Adrenal gland (tissue), 5 donors: ENCODE measurements around the gene VIT.

Source experiments
- POLR2A ChIP-seq, 2 donors: fragments of 450-650 bp; IDR thresholded peaks; one replicate each; pipeline ENCODE4 v1.6.1; 2017; ENCODE audit warnings: antibody characterized with exemption in 2 of 2, mild to moderate bottlenecking in 2 of 2, moderate library complexity in 1 of 2
- TF ChIP-seq, protein P1 (sequence below), 6 experiments: fragments of 450-650 bp in 4 of 6; fragments of 200-600 bp in 2 of 6; sonication (generic) in 1 of 6; IDR thresholded peaks; 1 replicate in 5 of 6; 2 replicates in 1 of 6; pipeline versions ENCODE4 v1.5.1 to v1.8.0; 2016 to 2021; ENCODE audit warnings: antibody characterized with exemption in 6 of 6, mild to moderate bottlenecking in 2 of 6, moderate library complexity in 1 of 6
- donor health status: DM: no; HTN: no; CAD: no.

DNA sequence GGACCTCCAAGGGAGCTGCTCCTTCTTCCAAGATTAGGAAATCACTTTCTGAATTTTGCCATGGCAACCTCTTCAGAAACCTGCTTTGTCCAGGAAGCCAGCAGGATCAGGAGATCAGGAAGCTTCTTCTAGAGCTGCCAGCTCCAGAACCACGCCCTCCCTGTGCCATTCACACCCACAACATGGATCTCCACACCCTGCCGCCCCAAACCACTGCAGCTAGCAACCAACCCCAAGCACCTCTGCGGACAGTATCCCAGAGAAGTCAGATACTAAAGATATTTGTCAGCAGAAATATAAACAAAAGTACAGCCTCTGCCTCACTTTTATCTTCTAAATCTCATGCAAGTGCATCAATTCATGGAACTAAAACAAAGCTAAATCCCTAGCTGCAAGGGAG, 106.4 kb downstream of the VIT start:
- TF ChIP-seq, protein P1, sequence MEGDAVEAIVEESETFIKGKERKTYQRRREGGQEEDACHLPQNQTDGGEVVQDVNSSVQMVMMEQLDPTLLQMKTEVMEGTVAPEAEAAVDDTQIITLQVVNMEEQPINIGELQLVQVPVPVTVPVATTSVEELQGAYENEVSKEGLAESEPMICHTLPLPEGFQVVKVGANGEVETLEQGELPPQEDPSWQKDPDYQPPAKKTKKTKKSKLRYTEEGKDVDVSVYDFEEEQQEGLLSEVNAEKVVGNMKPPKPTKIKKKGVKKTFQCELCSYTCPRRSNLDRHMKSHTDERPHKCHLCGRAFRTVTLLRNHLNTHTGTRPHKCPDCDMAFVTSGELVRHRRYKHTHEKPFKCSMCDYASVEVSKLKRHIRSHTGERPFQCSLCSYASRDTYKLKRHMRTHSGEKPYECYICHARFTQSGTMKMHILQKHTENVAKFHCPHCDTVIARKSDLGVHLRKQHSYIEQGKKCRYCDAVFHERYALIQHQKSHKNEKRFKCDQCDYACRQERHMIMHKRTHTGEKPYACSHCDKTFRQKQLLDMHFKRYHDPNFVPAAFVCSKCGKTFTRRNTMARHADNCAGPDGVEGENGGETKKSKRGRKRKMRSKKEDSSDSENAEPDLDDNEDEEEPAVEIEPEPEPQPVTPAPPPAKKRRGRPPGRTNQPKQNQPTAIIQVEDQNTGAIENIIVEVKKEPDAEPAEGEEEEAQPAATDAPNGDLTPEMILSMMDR (IDR thresholded peaks at IDR 0.05) = no peak
- TF ChIP-seq POLR2A (IDR thresholded peaks at IDR 0.05) = no peak
